Prostate gland (tissue), 2 donors: ENCODE results near the gene PALLD. TPM values are rescaled to one million over a fixed set of nuclear protein-coding genes. Genes with fewer than 3 reads are reported as not detected.
"Not testable (repeated sequence)": the region's sequence is repeated elsewhere in the genome, so short reads cannot be mapped to it uniquely, and the experiment has no call there.

Experiments used
- DNase-seq: peaks from one replicate; pipeline ENCODE4 v3.0.0-alpha.2; 2019; ENCODE audit warnings: low spot score
- H3K27ac ChIP-seq, 2 donors: fragments of 200-600 bp; sonication (generic); 2 replicates each; pipeline ENCODE4 v1.5.1; 2017 to 2019
- H3K27me3 ChIP-seq: fragments of 200-600 bp; sonication (generic); replicated peaks from 2 replicates; pipeline ENCODE4 v1.5.1; 2019; ENCODE audit not compliant: insufficient read depth
- H3K36me3 ChIP-seq, 2 donors: fragments of 200-600 bp; sonication (generic); 1 replicate in 1 of 2; 2 replicates in 1 of 2; pipeline versions ENCODE4 v1.5.1 to v1.8.1; 2017 to 2019
- H3K4me1 ChIP-seq: fragments of 200-600 bp; sonication (generic); replicated peaks from 2 replicates; pipeline ENCODE4 v1.5.1; 2019
- H3K4me3 ChIP-seq, 2 donors: fragments of 200-600 bp; sonication (generic); 2 replicates each; pipeline ENCODE4 v1.5.1; 2017 to 2019
- H3K9me3 ChIP-seq: fragments of 200-600 bp; sonication (generic); 2 replicates; pipeline ENCODE4 v1.5.1; 2017
- CTCF ChIP-seq, 4 experiments: fragments of 200-600 bp in 2 of 4; fragments of 450-650 bp in 2 of 4; sonication (generic) in 2 of 4; IDR thresholded peaks; 1 replicate in 3 of 4; 2 replicates in 1 of 4; pipeline ENCODE4 v1.5.1; 2016 to 2019; ENCODE audit warnings: antibody characterized with exemption in 4 of 4, mild to moderate bottlenecking in 2 of 4, moderate library complexity in 2 of 4
- POLR2A ChIP-seq: fragments of 450-650 bp; IDR thresholded peaks from one replicate; pipeline ENCODE4 v1.6.1; 2016; ENCODE audit warnings: antibody characterized with exemption, mild to moderate bottlenecking
- POLR2AphosphoS5 ChIP-seq: sonication (generic); formaldehyde crosslinking; IDR thresholded peaks from one replicate; pipeline ENCODE4 v1.6.1; 2017; ENCODE audit warnings: antibody characterized with exemption
- WGBS: methylation state at CpG from one replicate; pipeline ENCODE4 v1.1.5; 2018; 5-methylcytosine and 5-hydroxymethylcytosine counted together
- intact Hi-C: fragments of 100-400 bp; cut with DNase I; formaldehyde crosslinking; loops from one replicate; pipeline ENCODE4 v1.14.2; 2022
- total RNA-seq, 2 donors: library from RNA; depleted of rRNA; stranded (reverse); fragments of >200 nt; gene quantifications; one replicate each; pipeline ENCODE4 v1.1.0, GENCODE V29; 2016

PALLD gene
- total RNA-seq = 100 to 1,000 TPM; 252 TPM

- H3K36me3 ChIP-seq = no peaks in the 10 kb centered on the region
- TF ChIP-seq CTCF (IDR thresholded peaks at IDR 0.05) (no peak), POLR2A (no peak), POLR2AphosphoS5 (no peak)
- no peaks in the 10 kb centered on the region for H3K27me3 ChIP-seq
- H3K4me3 ChIP-seq = no peak within 1 kb of the TSS
- H3K27ac ChIP-seq = no peak within 1 kb of the TSS
- intact Hi-C loops = no loop called here
- WGBS = 31% methylated on average over 5 of the region's 5 CpGs
- no peak for DNase-seq
- no peaks in the 10 kb centered on the region for H3K9me3 ChIP-seq
- no peaks in the 10 kb centered on the region for H3K4me1 ChIP-seq
Observed at GRCh38 chr4:168496834-168497233, at the start of gene PALLD. PALLD (plus strand) TSS chr4:168497052.

- H3K9me3 ChIP-seq, H3K36me3 ChIP-seq, DNase-seq, H3K27ac ChIP-seq, H3K4me1 ChIP-seq, H3K4me3 ChIP-seq, intact Hi-C loops, H3K27me3 ChIP-seq: not testable (repeated sequence)
- WGBS = 99% methylated on average over 3 of the region's 3 CpGs
Observed at GRCh38 chr4:168449063-168449462, 47.8 kb upstream of the PALLD start.

DNA sequence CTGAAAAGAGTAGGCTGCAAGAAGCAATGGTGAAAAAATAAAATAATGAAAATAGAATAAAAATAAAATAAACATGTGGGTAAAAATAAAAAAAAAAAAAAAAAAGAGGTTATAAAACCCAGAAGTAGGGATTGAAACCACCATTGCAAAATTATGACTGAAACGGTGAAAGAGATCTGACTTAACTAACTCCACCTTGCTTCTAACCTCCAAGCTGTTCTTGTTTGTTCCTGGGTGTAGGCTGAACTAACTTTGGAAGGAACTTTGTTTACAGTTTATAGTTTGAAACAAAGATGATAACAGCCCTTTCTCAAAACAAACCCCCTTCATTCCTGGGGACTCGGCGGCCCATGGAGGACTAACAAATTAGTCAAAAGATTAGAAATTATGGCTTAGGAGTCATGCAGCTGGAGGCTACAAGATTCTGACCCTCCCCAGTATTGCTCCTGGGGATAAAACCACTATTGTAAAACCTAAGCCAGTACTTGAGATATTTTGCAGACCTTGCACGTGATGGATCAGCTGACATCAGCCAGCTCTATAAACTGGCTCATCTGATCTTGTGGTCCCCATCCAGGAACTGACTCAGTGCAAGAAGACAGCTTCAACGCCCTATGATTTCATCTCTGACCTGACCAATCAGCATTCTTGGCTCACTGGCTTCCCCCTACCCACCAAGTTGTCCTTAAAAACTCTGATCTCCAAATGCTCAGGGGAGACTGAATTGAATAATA lies 47.0 kb upstream of the PALLD start:
- Histone ChIP-seq H3K4me1 (no peaks in the 10 kb centered on the region), H3K9me3 (no peaks in the 10 kb centered on the region), H3K36me3 (no peaks in the 10 kb centered on the region), H3K27me3 (no peaks in the 10 kb centered on the region), H3K27ac (no peak overlapping the region), H3K4me3 (no peak overlapping the region)
- WGBS = 74% methylated on average over 5 of the region's 5 CpGs
- DNase-seq = no peak
- no peak for TF ChIP-seq POLR2AphosphoS5
- no peak for TF ChIP-seq CTCF (IDR thresholded peaks at IDR 0.05)
- TF ChIP-seq POLR2A = no peak
- intact Hi-C loops = no loop called here

DNA sequence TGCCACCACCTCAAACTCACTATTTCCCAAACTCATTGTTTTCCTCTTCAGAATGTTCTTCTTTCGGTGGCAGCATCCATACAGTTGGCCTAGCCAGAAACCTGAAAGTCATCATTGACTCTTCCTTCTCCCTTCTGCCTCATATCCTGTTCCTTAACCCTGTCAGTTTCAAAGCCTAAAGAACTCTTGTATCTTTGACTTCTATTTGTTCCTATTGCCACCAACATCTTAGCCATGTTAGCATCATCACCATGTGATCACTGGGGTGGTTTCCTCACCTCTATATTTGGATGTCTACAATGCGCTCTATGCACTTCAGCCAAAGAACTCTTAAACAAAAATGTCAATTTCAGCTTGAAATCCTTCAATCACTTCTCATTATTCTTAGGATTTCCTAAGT lies 45.5 kb upstream of the PALLD start:
- 90% methylated on average over 2 of the region's 2 CpGs for WGBS
- intact Hi-C loops = no loop called here
- no peaks in the 10 kb centered on the region for H3K9me3 ChIP-seq
- DNase-seq = no peak
- no peaks in the 10 kb centered on the region for H3K4me1 ChIP-seq
- H3K27me3 ChIP-seq = no peaks in the 10 kb centered on the region
- no peak overlapping the region for H3K4me3 ChIP-seq
- TF ChIP-seq CTCF (IDR thresholded peaks at IDR 0.05) (no peak), POLR2AphosphoS5 (no peak), POLR2A (no peak)
- H3K36me3 ChIP-seq = no peaks in the 10 kb centered on the region
- H3K27ac ChIP-seq = no peak overlapping the region

DNA sequence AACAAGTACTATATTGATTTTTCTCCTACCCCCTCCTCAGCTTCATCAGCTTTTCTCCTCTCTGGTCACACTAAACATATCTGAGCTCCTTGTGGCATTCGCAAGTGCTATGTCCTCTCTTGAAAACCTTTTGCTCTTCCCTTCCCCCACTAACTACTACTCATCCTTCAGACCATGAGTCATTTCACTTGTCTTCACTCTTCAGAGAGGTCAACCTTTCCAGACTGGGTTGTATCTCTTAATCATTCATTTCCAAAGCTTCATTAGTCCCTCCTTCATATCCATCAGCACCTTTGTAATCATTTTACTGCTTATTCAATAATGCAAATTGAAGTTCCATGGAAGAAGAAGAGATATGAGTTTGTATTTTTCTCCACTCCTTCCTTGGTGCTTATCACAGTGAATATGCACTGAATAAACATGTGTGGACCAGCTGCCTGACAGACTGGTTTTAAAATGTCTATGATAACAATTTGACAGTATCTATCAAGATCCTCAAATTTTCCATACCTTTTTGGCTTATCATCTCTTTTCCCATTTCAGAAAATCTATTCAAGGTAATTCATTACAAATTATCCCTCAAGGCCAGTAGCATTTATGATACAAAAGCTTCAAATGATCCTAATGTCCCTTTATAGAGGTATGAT lies 45.0 kb upstream of the PALLD start:
- H3K4me3 ChIP-seq = no peak overlapping the region
- no peaks in the 10 kb centered on the region for H3K27me3 ChIP-seq
- H3K4me1 ChIP-seq = no peaks in the 10 kb centered on the region
- H3K9me3 ChIP-seq = no peaks in the 10 kb centered on the region
- WGBS = 97% methylated on average over 1 of the region's 1 CpG
- TF ChIP-seq POLR2AphosphoS5 = no peak
- no peak for TF ChIP-seq CTCF (IDR thresholded peaks at IDR 0.05)
- TF ChIP-seq POLR2A = no peak
- H3K36me3 ChIP-seq = no peaks in the 10 kb centered on the region
- intact Hi-C loops = no loop called here
- no peak for DNase-seq
- H3K27ac ChIP-seq = no peak overlapping the region
